Ovary (tissue), 3 donors: ENCODE data around the gene ZSWIM7.

Source experiments
- CTCF ChIP-seq, 3 donors: fragments of 450-650 bp in 2 of 3; fragments of 200-600 bp in 1 of 3; IDR thresholded peaks; one replicate each; pipeline versions ENCODE4 v1.5.1 to v1.8.0; 2016 to 2022; ENCODE audit warnings: antibody characterized with exemption in 3 of 3, mild to moderate bottlenecking in 1 of 3
- POLR2A ChIP-seq: fragments of 450-650 bp; IDR thresholded peaks from one replicate; pipeline ENCODE4 v1.6.1; 2017; ENCODE audit warnings: antibody characterized with exemption, mild to moderate bottlenecking, moderate library complexity
- donor health status: DM: no; HTN: no; CAD: no.

- TF ChIP-seq CTCF (IDR thresholded peaks at IDR 0.05) = no peak
- TF ChIP-seq POLR2A = no peak
Measured at GRCh38 chr17:15952916-15953790, 46.4 kb downstream of the ZSWIM7 start.
